ENCODE measurements around the gene KCNIP2. TPM values are rescaled to one million over a fixed set of nuclear protein-coding genes. Genes with fewer than 3 reads are reported as not detected.

The KCNIP2 gene
- total and polyA plus RNA-seq, 2 of the 4 experiments (the other 2 are of a cell fraction) = under 0.01 to 0.87 TPM

GRCh38 chr10:101889256-101890210, 45.9 kb upstream of the KCNIP2 start:
- Histone ChIP-seq H4K91ac (ENCODE audit: insufficient read depth, low read depth, low read length) (no peak overlapping the region), H3K4me1 (ENCODE audit: control insufficient read depth, insufficient read depth, low read length) (no peaks in the 10 kb centered on the region), H4K5ac (ENCODE audit: low read depth, low read length) (no peak overlapping the region), H3K9me3 (ENCODE audit: control insufficient read depth, insufficient read depth, low read length) (no peaks in the 10 kb centered on the region), H3K79me1 (ENCODE audit: low read depth in 1 of 2, low read length in 2 of 2) (peaks cover 0 to 10% of the 10 kb centered on the region in 2 experiments; a peak in 2 of 4 replicates), H2AK9ac (replicated peaks; ENCODE audit: low read depth, low read length, poor library complexity) (no peak overlapping the region), H3K36me3 (ENCODE audit: control insufficient read depth, insufficient read depth, low read length) (no peaks in the 10 kb centered on the region), H3K9ac (ENCODE audit: low read depth, low read length) (no peak overlapping the region), H3K23ac (ENCODE audit: low read depth, low read length) (no peak overlapping the region), H3K4me3 (ENCODE audit: insufficient read depth, low read depth, low read length) (no peak overlapping the region), H3K14ac (replicated peaks; ENCODE audit: low read depth, low read length) (no peak overlapping the region), H2AFZ (replicated peaks; ENCODE audit: low read length, poor library complexity) (no peak overlapping the region), H3K4ac (ENCODE audit: low read depth, low read length) (no peak overlapping the region), H2BK120ac (ENCODE audit: low read depth, low read length) (no peak overlapping the region), H3K27ac (ENCODE audit: insufficient read depth, low read length) (no peak overlapping the region), H3K9me1 (ENCODE audit: insufficient read depth, low read length) (no peaks in the 10 kb centered on the region; the same call in 1 of the 2 replicates), H2BK15ac (ENCODE audit: low read depth, low read length) (no peak overlapping the region), H4K20me1 (ENCODE audit: insufficient read depth, low read length) (no peaks in the 10 kb centered on the region), H2BK20ac (ENCODE audit: low read depth, low read length) (no peak overlapping the region), H3K56ac (ENCODE audit: extremely low read depth, insufficient read depth, low read length) (no peak overlapping the region), H3K4me2 (ENCODE audit: low read depth, low read length) (no peak overlapping the region), H4K8ac (ENCODE audit: low read depth in 2 of 2, low read length in 2 of 2) (no peak overlapping the region), H3K18ac (ENCODE audit: low read depth, low read length) (no peak overlapping the region), H3K27me3 (ENCODE audit: control insufficient read depth, insufficient read depth, low read length) (no peaks in the 10 kb centered on the region), H2AK5ac (ENCODE audit: low read depth, low read length) (peak overlapping the region; percentile 5; the same call in 1 of the 2 replicates), H2BK5ac (ENCODE audit: low read depth, low read length, poor library complexity, severe bottlenecking) (no peak overlapping the region)
- ATAC-seq (ENCODE audit: low read depth) (peak; percentile 97), DNase-seq (peak; percentile 78)
- 100% methylated on average over 1 of the region's 5 CpGs; no CpG with 5 or more reads in 1 of the 2 experiments for WGBS, 2 experiments (ENCODE audit: extremely low coverage in 2 of 2, insufficient read length in 1 of 2)
- dilution Hi-C loops (cut with HindIII; ENCODE audit: low sequenced_read_pairs, unreplicated experiment) = no loop called here
- POLR2A ChIA-PET (ENCODE audit: unreplicated experiment) = no interaction called here
- in situ Hi-C loops (cut with MboI; ENCODE audit: low sequenced_read_pairs) = loop anchor here (10.0 kb wide), 1 partner anchor 125 kb away; no protein-coding TSS in a partner anchor
- BruUV-seq (replicated peaks) = no TSS peak
- CTCF ChIA-PET = interaction anchor here (0.5 to 3.7 kb wide), 17 partner anchors 9 to 165 kb away, joined by 3 to 23 read pairs (median 4); no protein-coding TSS in a partner anchor
- intact Hi-C loops (cut with micrococcal nuclease) = loop anchor here (1.0 kb wide), 3 partner anchors 49 to 183 kb away; no protein-coding TSS in a partner anchor
- TF ChIP-seq RAD21 (IDR thresholded peaks at IDR 0.05; ENCODE audit: low read length) = peak; percentile 87
- TF ChIP-seq CHD1 (IDR thresholded peaks at IDR 0.05; ENCODE audit: low read depth, low read length) = no peak
- no peak for TF ChIP-seq RCOR1 (IDR thresholded peaks at IDR 0.05; ENCODE audit: insufficient replicate concordance, low read length)
- no peak for TF ChIP-seq MAFK (IDR thresholded peaks at IDR 0.05; ENCODE audit: low read depth, low read length)
- TF ChIP-seq FOS (IDR thresholded peaks at IDR 0.05; ENCODE audit: low read depth, low read length) = no peak
- TF ChIP-seq USF2 (IDR thresholded peaks at IDR 0.05; ENCODE audit: low read depth, low read length) = no peak
- no peak for TF ChIP-seq CEBPB (IDR thresholded peaks at IDR 0.05; ENCODE audit: low read depth, low read length)
- TF ChIP-seq CTCF (conservative IDR thresholded peaks at IDR 0.05; ENCODE audit: low read depth, low read length) = peak; percentile 90
- TF ChIP-seq RFX5 (IDR thresholded peaks at IDR 0.05; ENCODE audit: low read depth, low read length) = no peak
- peak; percentile 17; the same call in 1 of the 2 replicates for TF ChIP-seq MAZ (IDR thresholded peaks at IDR 0.05; ENCODE audit: borderline replicate concordance, low read depth, low read length)
- no peak for TF ChIP-seq NFE2L2 (IDR thresholded peaks at IDR 0.05; ENCODE audit: low read depth, low read length)
- no peak for TF ChIP-seq MXI1 (IDR thresholded peaks at IDR 0.05; ENCODE audit: borderline replicate concordance, low read depth, low read length)
- TF ChIP-seq BHLHE40 (IDR thresholded peaks at IDR 0.05; ENCODE audit: low read depth, low read length) = no peak

All from IMR-90 (cell line).